GM12878 (cell line): ENCODE measurements around the gene LIMS1. TPM values are rescaled to one million over a fixed set of nuclear protein-coding genes. Genes with fewer than 3 reads are reported as not detected.
"Not testable (repeated sequence)": the region's sequence is repeated elsewhere in the genome, so short reads cannot be mapped to it uniquely, and the experiment has no call there.

Experiments used
- ATAC-seq: fragments of 200-7000 bp; cut with Tn5 transposase; 3 replicates; pipeline ENCODE4 v1.9.1; 2020; ENCODE audit warnings: mild to moderate bottlenecking, moderate library complexity
- BruUV-seq: library from RNA; stranded (reverse); fragments of 400-500 nt; replicated peaks from 2 replicates; lab custom pipeline; 2021; lab: Mats Ljungman, UMichigan
- CTCF ChIA-PET: fragments of 300-600 bp; sonication (Branson Sonifier 250); formaldehyde crosslinking; extraction: SDS; loops from one replicate; lab custom pipeline; 2021; ENCODE audit warnings: inconsistent platforms; lab: Yijun Ruan, JAX
- POLR2A ChIA-PET: fragments of 350-600 bp; formaldehyde crosslinking; extraction: SDS; loops from one replicate; lab custom pipeline; 2021; ENCODE audit warnings: inconsistent platforms; lab: Charles Lee
- RAD21 ChIA-PET: fragments of 300-600 bp; sonication (Branson Sonifier 250); formaldehyde crosslinking; loops from one replicate; lab custom pipeline; 2023; ENCODE audit warnings: antibody characterized with exemption; ENCODE audit not compliant: unreplicated experiment; lab: Charles Lee
- SMC1A ChIA-PET: fragments of 300-600 bp; sonication (Branson Sonifier 250); formaldehyde crosslinking; loops from one replicate; lab custom pipeline; 2023; ENCODE audit not compliant: unreplicated experiment, uncharacterized antibody; lab: Charles Lee
- DNase-seq: peaks from one replicate; pipeline ENCODE4 v3.0.0-alpha.2; 2011; ENCODE audit warnings: low read depth, low spot score
- FAIRE-seq: peaks from 3 replicates; lab custom pipeline; 2011; peaks lifted over from hg19 to GRCh38; lab: Jason Lieb, UNC
- H2AFZ ChIP-seq: 2 replicates; pipeline ENCODE4 v1.6.0; 2011; ENCODE audit warnings: low read depth, low read length, control low read depth; ENCODE audit not compliant: control insufficient read depth
- H3K27ac ChIP-seq: 2 replicates; pipeline ENCODE4 v1.5.1; 2011; ENCODE audit warnings: control low read depth; ENCODE audit not compliant: control insufficient read depth, insufficient read depth
- H3K27me3 ChIP-seq, 2 experiments: replicated peaks in 1 of 2; 2 replicates each; pipeline versions ENCODE4 v1.6.0 to v1.6.1; 2011; ENCODE audit warnings: low read length in 1 of 2; ENCODE audit not compliant: control insufficient read depth in 2 of 2, insufficient read depth in 2 of 2
- H3K36me3 ChIP-seq, 2 experiments: 2 replicates each; pipeline ENCODE4 v1.5.1; 2011; ENCODE audit warnings: low read length in 1 of 2; ENCODE audit not compliant: control insufficient read depth in 2 of 2, insufficient read depth in 2 of 2
- H3K4me1 ChIP-seq: 2 replicates; pipeline ENCODE4 v1.6.1; 2011; ENCODE audit warnings: mild to moderate bottlenecking, low read length, moderate library complexity, mixed read lengths; ENCODE audit not compliant: control insufficient read depth, insufficient read depth
- H3K4me2 ChIP-seq: 2 replicates; pipeline ENCODE4 v1.6.0; 2011; ENCODE audit warnings: control low read depth; ENCODE audit not compliant: control insufficient read depth, insufficient read depth
- H3K4me3 ChIP-seq: fragments of 200-600 bp; sonication (generic); 2 replicates; pipeline ENCODE4 v1.5.1; 2016
- H3K79me2 ChIP-seq: 2 replicates; pipeline ENCODE4 v1.6.0; 2011; ENCODE audit warnings: low read length; ENCODE audit not compliant: control insufficient read depth, insufficient read depth
- H3K9ac ChIP-seq: 2 replicates; pipeline ENCODE4 v1.8.0; 2011; ENCODE audit warnings: low read length, control low read depth, mixed read lengths; ENCODE audit not compliant: control insufficient read depth, insufficient read depth
- H3K9me3 ChIP-seq: replicated peaks from 3 replicates; pipeline ENCODE4 v1.5.1; 2011; ENCODE audit warnings: mild to moderate bottlenecking, low read length; ENCODE audit not compliant: control insufficient read depth, insufficient read depth
- H4K20me1 ChIP-seq: 2 replicates; pipeline ENCODE4 v1.6.0; 2011; ENCODE audit not compliant: control insufficient read depth, insufficient read depth
- RUNX3 ChIP-seq: IDR thresholded peaks from 2 replicates; pipeline ENCODE4 v1.6.1; 2012; ENCODE audit warnings: low read length, inconsistent platforms
- WGBS: methylation state at CpG from one replicate; pipeline ENCODE4 v1.1.6; 2016; ENCODE audit warnings: low lambda C conversion rate; ENCODE audit not compliant: insufficient replicate concordance, insufficient coverage; ENCODE audit errors: missing lambda C conversion rate; 5-methylcytosine and 5-hydroxymethylcytosine counted together
- in situ Hi-C: fragments of 300-500 bp; cut with MboI; formaldehyde crosslinking; loops from 9 replicates; pipeline ENCODE4 v1.14.3; 2018; ENCODE audit warnings: mixed read lengths
- intact Hi-C: fragments of 100-400 bp; cut with micrococcal nuclease; formaldehyde crosslinking; loops from one replicate; pipeline ENCODE4 v1.14.2; 2022; ENCODE audit not compliant: unreplicated experiment
- polyA plus RNA-seq, 11 experiments: library from polyadenylated mRNA; depleted of rRNA in 4 of 11; unstranded in 6 of 11; stranded (reverse) in 5 of 11; fragments of >200 nt; fragmentation: Nextera tagmentation in 4 of 11; fragmentation: Illumina TruSeq in 1 of 11; extraction: Ambion mirVana in 4 of 11; extraction: Trizol in 1 of 11; gene quantifications; 1 replicate in 1 of 11; 2 replicates in 10 of 11; pipeline versions ENCODE4 v1.2.1 to v1.2.3, GENCODE V29; 2011 to 2016; ENCODE audit warnings: inconsistent platforms in 2 of 11, missing spikeins in 2 of 11, low read depth in 1 of 11
- total RNA-seq, 4 experiments: library from RNA; depleted of rRNA in 3 of 4; stranded (reverse); fragments of >200 nt in 3 of 4; fragmentation: Illumina TruSeq in 1 of 4; extraction: Trizol in 1 of 4; gene quantifications; 2 replicates each; pipeline versions ENCODE4 v1.2.1 to v1.2.3, GENCODE V29; 2013 to 2021

Gene LIMS1
- total and polyA plus RNA-seq, 10 of the 15 experiments (the other 5 are each of a cell fraction or from before 2014, with no cell fraction given): 15.7 to 98.1 (median 43.9) TPM

DNA sequence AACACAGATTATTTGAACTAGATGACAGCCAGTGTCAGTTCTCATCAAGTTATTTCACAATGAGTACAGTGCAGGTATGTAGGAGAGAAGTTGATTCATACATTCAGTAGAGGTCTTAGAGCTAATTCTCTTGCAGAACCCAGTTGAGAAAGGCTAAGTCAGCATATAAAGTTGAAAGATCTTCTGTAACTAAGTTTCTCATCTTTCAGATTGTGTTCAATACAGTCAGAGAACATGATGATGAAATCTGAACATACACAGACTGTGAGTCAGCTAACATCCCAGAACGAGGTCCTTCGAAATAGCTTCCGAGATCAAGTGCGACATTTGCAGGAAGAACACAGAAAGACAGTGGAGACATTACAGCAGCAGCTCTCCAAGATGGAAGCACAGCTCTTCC lies 41.9 kb upstream of the LIMS1 start (continued):
- no peak for TF ChIP-seq RUNX3

DNA sequence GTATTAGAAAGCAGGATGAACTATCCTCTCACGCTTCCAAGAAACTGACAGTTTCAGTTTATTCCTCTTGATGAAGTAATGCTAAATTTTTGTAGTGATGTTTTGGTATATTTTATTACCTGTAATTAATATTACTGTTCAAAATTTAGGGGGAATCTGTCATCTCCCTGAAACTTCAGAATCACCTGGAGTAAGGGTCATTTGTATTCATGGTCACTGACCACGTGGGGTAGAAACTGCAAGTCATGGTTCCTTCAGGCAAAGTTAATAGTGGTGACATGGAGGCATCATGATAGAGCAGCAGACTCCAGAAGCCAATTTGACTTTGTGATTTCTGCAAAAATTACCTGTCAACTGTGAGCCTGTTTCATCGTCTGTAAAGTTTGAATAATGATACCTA lies 38.1 kb upstream of the LIMS1 start:
- H3K27ac ChIP-seq, H3K79me2 ChIP-seq, H3K4me1 ChIP-seq, FAIRE-seq, H3K9ac ChIP-seq, intact Hi-C loops, BruUV-seq, DNase-seq, POLR2A ChIA-PET, ATAC-seq, H3K36me3 ChIP-seq, in situ Hi-C loops, H2AFZ ChIP-seq, H3K4me3 ChIP-seq, SMC1A ChIA-PET, H3K27me3 ChIP-seq, CTCF ChIA-PET, H3K4me2 ChIP-seq, H4K20me1 ChIP-seq, RAD21 ChIA-PET, H3K9me3 ChIP-seq: not testable (repeated sequence)
- WGBS: 97% methylated on average over 2 of the region's 3 CpGs

DNA sequence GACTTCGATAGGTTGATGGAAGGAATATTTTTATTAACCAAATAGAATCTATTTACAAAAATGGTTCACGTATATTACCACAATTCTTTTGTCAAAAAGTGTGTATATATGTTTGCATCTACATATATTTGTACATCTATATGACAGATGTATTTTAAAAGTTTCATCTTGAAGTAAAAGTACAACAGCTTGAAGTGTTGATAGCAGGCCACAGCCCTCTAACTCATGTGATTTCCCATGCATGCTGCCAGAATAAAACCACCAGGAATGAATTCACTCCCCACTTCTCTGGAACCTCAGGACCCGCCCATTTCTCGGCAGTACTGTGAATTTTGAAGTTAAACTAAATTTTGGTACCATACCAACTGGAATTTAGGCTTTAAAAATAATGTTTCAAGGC lies 26.6 kb upstream of the LIMS1 start:
- H3K27me3 ChIP-seq, H2AFZ ChIP-seq, H3K4me2 ChIP-seq, intact Hi-C loops, H3K9me3 ChIP-seq, BruUV-seq, H3K9ac ChIP-seq, H4K20me1 ChIP-seq, FAIRE-seq, H3K27ac ChIP-seq, ATAC-seq, H3K79me2 ChIP-seq, RAD21 ChIA-PET, in situ Hi-C loops, H3K36me3 ChIP-seq, DNase-seq, POLR2A ChIA-PET, H3K4me3 ChIP-seq, SMC1A ChIA-PET, H3K4me1 ChIP-seq: not testable (repeated sequence)
- CTCF ChIA-PET: interaction anchor here (1.8 kb wide), 1 partner anchor 77 kb away, joined by 4 read pairs; no protein-coding TSS in a partner anchor
- WGBS: 83% methylated on average over 4 of the region's 4 CpGs

DNA sequence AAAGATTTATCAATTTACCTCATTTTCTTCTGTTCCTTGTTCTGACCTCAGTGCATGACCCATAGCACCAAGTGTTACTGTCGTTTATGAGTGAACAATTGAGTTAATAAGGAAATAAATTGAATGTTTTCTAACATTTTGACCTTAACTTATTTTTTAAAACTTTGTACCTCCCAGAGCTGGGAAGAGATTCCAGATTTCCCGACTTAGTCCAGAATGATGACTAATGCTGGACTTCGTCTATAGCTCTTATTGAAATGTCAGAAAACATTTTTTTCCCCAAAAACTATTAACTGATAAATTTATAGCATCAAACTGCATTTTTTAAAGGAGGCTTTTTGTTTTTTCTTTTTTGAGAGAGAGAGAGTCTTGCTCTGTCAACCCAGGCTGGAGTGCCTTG lies 21.8 kb upstream of the LIMS1 start:
- H3K4me2 ChIP-seq, H3K27me3 ChIP-seq, BruUV-seq, ATAC-seq, H4K20me1 ChIP-seq, FAIRE-seq, H3K27ac ChIP-seq, H3K4me1 ChIP-seq, H3K9ac ChIP-seq, intact Hi-C loops, H3K4me3 ChIP-seq, H3K9me3 ChIP-seq, CTCF ChIA-PET, H3K79me2 ChIP-seq, DNase-seq, in situ Hi-C loops, SMC1A ChIA-PET, RAD21 ChIA-PET, H3K36me3 ChIP-seq, H2AFZ ChIP-seq, POLR2A ChIA-PET: not testable (repeated sequence)
- WGBS: 93% methylated on average over 3 of the region's 3 CpGs

DNA sequence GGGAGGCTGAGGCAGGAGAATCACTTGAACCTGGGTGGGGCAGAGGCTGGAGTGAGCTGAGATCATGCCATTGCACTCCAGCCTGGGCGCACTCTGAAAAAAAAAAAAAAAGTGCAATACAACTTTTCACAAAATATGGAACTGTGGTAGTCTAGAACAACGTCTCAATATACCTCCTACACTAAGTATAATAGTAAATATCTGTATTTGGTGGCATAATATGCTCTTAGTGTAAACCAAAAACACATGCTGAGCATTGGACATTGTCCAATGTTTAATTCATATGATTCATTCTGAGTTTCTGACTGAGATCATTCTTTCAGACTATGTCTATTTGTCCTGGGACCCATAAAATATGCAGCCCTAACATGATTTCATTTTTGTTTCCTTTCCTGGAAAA lies 19.8 kb upstream of the LIMS1 start:
- H3K27ac ChIP-seq, H3K9ac ChIP-seq, H3K4me3 ChIP-seq, H3K79me2 ChIP-seq, ATAC-seq, FAIRE-seq, H2AFZ ChIP-seq, RAD21 ChIA-PET, H3K36me3 ChIP-seq, in situ Hi-C loops, H4K20me1 ChIP-seq, CTCF ChIA-PET, H3K9me3 ChIP-seq, SMC1A ChIA-PET, DNase-seq, POLR2A ChIA-PET, BruUV-seq, H3K4me1 ChIP-seq, H3K27me3 ChIP-seq, H3K4me2 ChIP-seq, intact Hi-C loops: not testable (repeated sequence)
- 77% methylated on average over 2 of the region's 2 CpGs for WGBS
